ENCODE results near the gene CZIB. TPM values are rescaled to one million over a fixed set of nuclear protein-coding genes. Genes with fewer than 3 reads are reported as not detected.
A peak's percentile ranks its signal among the peaks of the same experiment; 100 is the strongest.

Gene CZIB
- total and polyA plus RNA-seq, 2 of the 8 experiments (the other 6 are each of a cell fraction or from before 2014, with no cell fraction given) = 46.5 to 48.0 TPM

DNA sequence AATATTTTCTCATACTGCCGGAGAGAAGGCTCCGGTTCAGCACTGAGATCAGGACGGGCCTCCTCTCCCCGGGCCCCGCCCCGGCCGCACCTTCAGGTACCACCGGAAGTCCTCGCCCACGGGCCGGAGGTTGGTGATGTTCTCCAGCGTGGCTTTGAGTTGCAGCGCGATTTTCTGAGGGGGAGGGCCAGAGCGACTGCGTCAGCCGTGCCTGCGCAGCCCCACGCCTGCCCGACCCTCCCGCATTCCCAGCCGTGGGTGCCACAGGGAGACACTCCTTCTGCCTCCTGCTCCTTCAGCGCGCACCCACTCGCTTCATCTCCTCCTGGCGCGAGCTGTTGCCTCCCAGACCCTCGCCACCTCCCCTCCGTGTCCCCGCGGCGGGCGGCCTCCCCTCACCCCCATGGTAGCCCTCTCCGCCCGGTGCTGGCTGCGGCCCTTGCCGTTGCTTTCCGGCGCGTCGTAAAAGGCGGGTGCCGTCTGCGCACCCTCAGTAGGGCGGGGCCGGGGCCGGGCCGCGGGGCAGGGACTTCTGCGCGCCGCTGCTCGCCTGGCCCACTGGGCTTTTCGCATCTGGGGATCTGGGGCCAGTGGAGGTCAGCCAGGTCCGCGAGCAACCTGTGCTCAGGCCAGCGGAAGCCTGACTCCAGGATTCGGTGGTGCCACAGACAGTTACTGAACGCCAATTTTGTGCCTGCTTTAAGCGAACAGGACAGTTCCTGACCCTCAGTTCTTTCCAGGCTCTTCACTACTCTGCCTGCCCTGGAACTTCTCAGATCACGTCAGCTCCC, at the start of gene CZIB (continued):
- TF ChIP-seq SAP30 (IDR thresholded peaks at IDR 0.05; ENCODE audit: insufficient read depth, insufficient replicate concordance, low read length) = no peak
- no peak for TF ChIP-seq CHD1 (IDR thresholded peaks at IDR 0.05; ENCODE audit: low read depth, low read length)
- TF ChIP-seq PHF8 (conservative IDR thresholded peaks at IDR 0.05; ENCODE audit: low read depth, low read length) = peak; percentile 100
- TF ChIP-seq BACH1 (IDR thresholded peaks at IDR 0.05; ENCODE audit: low read length) = peak; percentile 77
- TF ChIP-seq, protein P1, sequence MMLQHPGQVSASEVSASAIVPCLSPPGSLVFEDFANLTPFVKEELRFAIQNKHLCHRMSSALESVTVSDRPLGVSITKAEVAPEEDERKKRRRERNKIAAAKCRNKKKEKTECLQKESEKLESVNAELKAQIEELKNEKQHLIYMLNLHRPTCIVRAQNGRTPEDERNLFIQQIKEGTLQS (IDR thresholded peaks at IDR 0.05; ENCODE audit: insufficient read depth, low read depth, low read length) = peak; percentile 60; the same call in 1 of the 2 replicates
- TF ChIP-seq CEBPB (IDR thresholded peaks at IDR 0.05; ENCODE audit: low read depth, low read length) = no peak
- TF ChIP-seq TCF12 (IDR thresholded peaks at IDR 0.05; ENCODE audit: low read depth, low read length) = no peak
- peak; percentile 69 for TF ChIP-seq TBP (IDR thresholded peaks at IDR 0.05; ENCODE audit: low read depth, low read length)
- no peak; the same call in 1 of the 2 replicates for TF ChIP-seq GTF2F1 (IDR thresholded peaks at IDR 0.05; ENCODE audit: borderline replicate concordance, low read depth, low read length)
- peak; percentile 20; the same call in 1 of the 2 replicates for TF ChIP-seq NRF1 (IDR thresholded peaks at IDR 0.05; ENCODE audit: low read depth, low read length)
- peak; percentile 26; the same call in 1 of the 2 replicates for TF ChIP-seq TEAD4 (IDR thresholded peaks at IDR 0.05; ENCODE audit: low read depth, low read length)
- TF ChIP-seq HDAC6 (IDR thresholded peaks at IDR 0.05; ENCODE audit: low read depth, low read length) = no peak
- no peak for TF ChIP-seq CBX8 (IDR thresholded peaks at IDR 0.05; ENCODE audit: borderline replicate concordance, low read depth, low read length)
- peak; percentile 81 for TF ChIP-seq ASH2L (IDR thresholded peaks at IDR 0.05; ENCODE audit: low read length)
- TF ChIP-seq KDM4A (IDR thresholded peaks at IDR 0.05; ENCODE audit: low read depth, low read length, severe bottlenecking) = peak; percentile 91
- no peak for TF ChIP-seq JUND (IDR thresholded peaks at IDR 0.05; ENCODE audit: low read length)
- no peak for TF ChIP-seq SIX5 (IDR thresholded peaks at IDR 0.05; ENCODE audit: low read depth, low read length)
- TF ChIP-seq SP2 (IDR thresholded peaks at IDR 0.05; ENCODE audit: low read length) = no peak
- TF ChIP-seq CHD2 (IDR thresholded peaks at IDR 0.05; ENCODE audit: low read length) = no peak
- no peak for TF ChIP-seq SUZ12 (IDR thresholded peaks at IDR 0.05; ENCODE audit: low read length)
- TF ChIP-seq KDM5A (IDR thresholded peaks at IDR 0.05; ENCODE audit: low read length) = no peak
- no peak for TF ChIP-seq MAFK (IDR thresholded peaks at IDR 0.05; ENCODE audit: low read depth, low read length)
- no peak for TF ChIP-seq EP300 (IDR thresholded peaks at IDR 0.05; ENCODE audit: borderline replicate concordance in 1 of 2, low read depth in 2 of 2, low read length in 2 of 2)
- 0 out of 2 replicates have a peak, but pooled peaks have one; percentile 27 for TF ChIP-seq SP1 (IDR thresholded peaks at IDR 0.05; ENCODE audit: low read depth, low read length)
- TF ChIP-seq ZNF274 (IDR thresholded peaks at IDR 0.05; ENCODE audit: borderline replicate concordance, extremely low read depth, low read length) = no peak
